HepG2 (cell line): ENCODE data around the gene PJA2. TPM values are rescaled to one million over a fixed set of nuclear protein-coding genes. Genes with fewer than 3 reads are reported as not detected.

Experiments
- CC2D1A ChIP-seq: sonication (generic); formaldehyde crosslinking; IDR thresholded peaks from 2 replicates; pipeline ENCODE4 v1.8.1; 2023; ENCODE audit warnings: mild to moderate bottlenecking, missing genetic modification reagents
- HOXA7 ChIP-seq: sonication (generic); formaldehyde crosslinking; IDR thresholded peaks from 2 replicates; pipeline ENCODE4 v1.8.1; 2022; ENCODE audit warnings: mild to moderate bottlenecking, missing genetic modification reagents, moderate library complexity
- IRF2 ChIP-seq: IDR thresholded peaks from 2 replicates; pipeline ENCODE4 v1.6.1; 2018; ENCODE audit warnings: missing genetic modification reagents, missing compliant biosample characterization
- KIAA2018 ChIP-seq: sonication (generic); formaldehyde crosslinking; IDR thresholded peaks from 2 replicates; pipeline ENCODE4 v1.5.0; 2020; ENCODE audit warnings: mild to moderate bottlenecking, missing genetic modification reagents, borderline replicate concordance
- MYC ChIP-seq: sonication (generic); formaldehyde crosslinking; IDR thresholded peaks from 2 replicates; pipeline ENCODE4 v1.9.0; 2021; ENCODE audit warnings: missing genetic modification reagents, borderline replicate concordance
- MZF1 ChIP-seq: sonication (generic); formaldehyde crosslinking; IDR thresholded peaks from 2 replicates; pipeline ENCODE4 v1.8.1; 2023; ENCODE audit warnings: mild to moderate bottlenecking, missing genetic modification reagents, borderline replicate concordance
- NFIC ChIP-seq: IDR thresholded peaks from 2 replicates; pipeline ENCODE4 v1.6.1; 2012; ENCODE audit warnings: mild to moderate bottlenecking, low read length, inconsistent platforms
- SP4 ChIP-seq: sonication (generic); formaldehyde crosslinking; IDR thresholded peaks from 2 replicates; pipeline ENCODE4 v1.8.1; 2023; ENCODE audit warnings: mild to moderate bottlenecking, missing genetic modification reagents
- SPEN ChIP-seq: sonication (generic); formaldehyde crosslinking; IDR thresholded peaks from 2 replicates; pipeline ENCODE4 v1.5.1; 2020; ENCODE audit warnings: low read depth, mild to moderate bottlenecking, missing genetic modification reagents
- TRAFD1 ChIP-seq: sonication (generic); formaldehyde crosslinking; IDR thresholded peaks from 2 replicates; pipeline ENCODE4 v1.5.1; 2020; ENCODE audit warnings: missing genetic modification reagents, mild to moderate bottlenecking, borderline replicate concordance
- ZNF12 ChIP-seq: sonication (generic); formaldehyde crosslinking; IDR thresholded peaks from 2 replicates; pipeline ENCODE4 v1.5.0; 2020; ENCODE audit warnings: missing genetic modification reagents
- ZNF235 ChIP-seq: sonication (generic); formaldehyde crosslinking; IDR thresholded peaks from 2 replicates; pipeline ENCODE4 v1.8.1; 2023; ENCODE audit warnings: mild to moderate bottlenecking, missing genetic modification reagents, borderline replicate concordance
- ZNF292 ChIP-seq: sonication (generic); formaldehyde crosslinking; IDR thresholded peaks from 2 replicates; pipeline ENCODE4 v1.8.1; 2022; ENCODE audit warnings: mild to moderate bottlenecking, low read depth, missing genetic modification reagents, borderline replicate concordance
- ZNF326 ChIP-seq: sonication (generic); formaldehyde crosslinking; IDR thresholded peaks from 2 replicates; pipeline ENCODE4 v1.4.0; 2020; ENCODE audit warnings: missing genetic modification reagents, borderline replicate concordance
- ZNF343 ChIP-seq: sonication (generic); formaldehyde crosslinking; IDR thresholded peaks from 2 replicates; pipeline ENCODE4 v1.4.0; 2020; ENCODE audit warnings: mild to moderate bottlenecking, missing genetic modification reagents
- ZNF451 ChIP-seq: sonication (generic); formaldehyde crosslinking; IDR thresholded peaks from 2 replicates; pipeline ENCODE4 v1.5.0; 2020; ENCODE audit warnings: mild to moderate bottlenecking, missing genetic modification reagents
- ZNF644 ChIP-seq: IDR thresholded peaks from 2 replicates; pipeline ENCODE4 v1.6.1; 2016; ENCODE audit warnings: low read depth
- polyA plus RNA-seq, 8 experiments: library from polyadenylated mRNA; depleted of rRNA in 3 of 8; stranded (reverse) in 7 of 8; unstranded in 1 of 8; fragments of >200 nt; fragmentation: Illumina TruSeq in 4 of 8; extraction: Trizol in 4 of 8; gene quantifications; 2 replicates each; pipeline versions ENCODE4 v1.2.1 to v1.2.3, GENCODE V29; 2011 to 2016; ENCODE audit warnings: low read depth in 4 of 8, missing spikeins in 1 of 8, mixed read lengths in 1 of 8; ENCODE audit not compliant: insufficient read depth in 1 of 8
- total RNA-seq, 5 experiments: library from RNA; depleted of rRNA; stranded (reverse); fragments of >200 nt; fragmentation: Illumina TruSeq; extraction: Trizol; gene quantifications; 2 replicates each; pipeline ENCODE4 v1.2.3, GENCODE V29; 2016; ENCODE audit warnings: low read depth in 1 of 5
- TF ChIP-seq, protein P1 (sequence below): sonication (generic); formaldehyde crosslinking; IDR thresholded peaks from 2 replicates; pipeline ENCODE4 v1.5.1; 2020; ENCODE audit warnings: mild to moderate bottlenecking, missing genetic modification reagents

PJA2 gene
- total and polyA plus RNA-seq, 2 of the 13 experiments (the other 11 are each of a cell fraction or from before 2014, with no cell fraction given) = 39.4 to 41.4 TPM

DNA sequence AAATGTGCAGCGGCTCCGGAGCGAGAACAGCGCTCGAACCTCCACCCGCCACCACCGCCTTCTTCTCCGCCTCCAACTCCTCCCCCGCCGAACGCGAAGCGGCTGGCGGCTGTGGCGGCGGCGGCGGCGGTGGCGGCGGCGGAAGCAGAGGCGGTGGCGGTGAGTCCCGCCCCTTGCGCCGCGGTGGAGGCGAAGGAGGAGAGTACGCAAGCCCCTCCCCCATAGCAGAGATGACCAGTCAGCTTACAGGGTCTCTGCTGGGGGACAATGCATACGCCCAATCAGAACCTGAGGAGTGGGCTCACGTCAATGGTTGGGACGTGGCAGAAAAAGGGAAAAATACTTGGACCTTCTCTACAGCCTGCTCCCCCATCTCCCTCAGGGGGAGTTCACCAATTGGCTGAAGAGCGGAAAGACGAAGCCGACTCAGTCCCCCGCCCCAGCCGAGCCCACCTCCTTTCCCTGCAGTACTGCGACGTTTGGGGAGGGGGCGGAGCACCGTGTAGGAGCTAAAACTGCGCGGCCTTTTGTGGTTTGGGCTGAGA is at the start of gene PJA2 (continued):
- no peak for TF ChIP-seq KIAA2018 (CRISPR knock-in tag)
- TF ChIP-seq MYC (CRISPR knock-in tag) = peak; percentile 36; the same call in 1 of the 2 replicates
- TF ChIP-seq SPEN (CRISPR knock-in tag) = peak; percentile 70
- no peak for TF ChIP-seq ZNF451
- no peak for TF ChIP-seq CC2D1A (CRISPR knock-in tag)
- no peak for TF ChIP-seq ZNF644 (CRISPR knock-in tag)
- TF ChIP-seq IRF2 = no peak; the same call in 1 of the 2 replicates
- no peak for TF ChIP-seq NFIC
- no peak for TF ChIP-seq MZF1 (CRISPR knock-in tag)
- no peak for TF ChIP-seq TRAFD1
- no peak for TF ChIP-seq ZNF235 (CRISPR knock-in tag)
- peak; percentile 87 for TF ChIP-seq SP4 (CRISPR knock-in tag)
- TF ChIP-seq, protein P1, sequence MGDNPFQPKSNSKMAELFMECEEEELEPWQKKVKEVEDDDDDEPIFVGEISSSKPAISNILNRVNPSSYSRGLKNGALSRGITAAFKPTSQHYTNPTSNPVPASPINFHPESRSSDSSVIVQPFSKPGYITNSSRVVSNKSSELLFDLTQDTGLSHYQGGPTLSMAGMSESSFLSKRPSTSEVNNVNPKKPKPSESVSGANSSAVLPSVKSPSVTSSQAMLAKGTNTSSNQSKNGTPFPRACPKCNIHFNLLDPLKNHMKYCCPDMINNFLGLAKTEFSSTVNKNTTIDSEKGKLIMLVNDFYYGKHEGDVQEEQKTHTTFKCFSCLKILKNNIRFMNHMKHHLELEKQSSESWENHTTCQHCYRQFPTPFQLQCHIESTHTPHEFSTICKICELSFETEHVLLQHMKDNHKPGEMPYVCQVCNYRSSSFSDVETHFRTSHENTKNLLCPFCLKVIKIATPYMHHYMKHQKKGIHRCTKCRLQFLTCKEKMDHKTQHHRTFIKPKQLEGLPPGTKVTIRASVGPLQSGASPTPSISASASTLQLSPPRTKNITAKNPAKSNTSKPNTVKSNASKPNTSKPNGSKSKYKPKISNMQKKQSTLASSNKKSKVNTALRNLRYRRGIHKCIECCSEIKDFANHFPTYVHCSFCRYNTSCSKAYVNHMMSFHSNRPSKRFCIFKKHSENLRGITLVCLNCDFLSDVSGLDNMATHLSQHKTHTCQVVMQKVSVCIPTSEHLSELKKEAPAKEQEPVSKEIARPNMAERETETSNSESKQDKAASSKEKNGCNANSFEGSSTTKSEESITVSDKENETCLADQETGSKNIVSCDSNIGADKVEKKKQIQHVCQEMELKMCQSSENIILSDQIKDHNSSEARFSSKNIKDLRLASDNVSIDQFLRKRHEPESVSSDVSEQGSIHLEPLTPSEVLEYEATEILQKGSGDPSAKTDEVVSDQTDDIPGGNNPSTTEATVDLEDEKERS (CRISPR knock-in tag) = no peak
- no peak for TF ChIP-seq HOXA7 (CRISPR knock-in tag)
- no peak for TF ChIP-seq ZNF12 (CRISPR knock-in tag)
- TF ChIP-seq ZNF292 (CRISPR knock-in tag) = no peak
- no peak for TF ChIP-seq ZNF326 (CRISPR knock-in tag)
- no peak for TF ChIP-seq ZNF343 (CRISPR knock-in tag)
